Esophagus squamous epithelium (tissue), 4 donors: ENCODE measurements around the gene TRIP10.

Experiments
- POLR2A ChIP-seq, 4 donors: fragments of 450-650 bp; IDR thresholded peaks; one replicate each; pipeline ENCODE4 v1.6.1; 2017; ENCODE audit warnings: antibody characterized with exemption in 4 of 4, mild to moderate bottlenecking in 4 of 4, moderate library complexity in 3 of 4
- TF ChIP-seq, protein P1 (sequence below), 6 experiments: fragments of 450-650 bp in 4 of 6; fragments of 200-600 bp in 2 of 6; sonication (generic) in 2 of 6; IDR thresholded peaks; one replicate each; pipeline ENCODE4 v1.5.1; 2016 to 2019; ENCODE audit warnings: antibody characterized with exemption in 6 of 6, mild to moderate bottlenecking in 4 of 6, moderate library complexity in 4 of 6

DNA sequence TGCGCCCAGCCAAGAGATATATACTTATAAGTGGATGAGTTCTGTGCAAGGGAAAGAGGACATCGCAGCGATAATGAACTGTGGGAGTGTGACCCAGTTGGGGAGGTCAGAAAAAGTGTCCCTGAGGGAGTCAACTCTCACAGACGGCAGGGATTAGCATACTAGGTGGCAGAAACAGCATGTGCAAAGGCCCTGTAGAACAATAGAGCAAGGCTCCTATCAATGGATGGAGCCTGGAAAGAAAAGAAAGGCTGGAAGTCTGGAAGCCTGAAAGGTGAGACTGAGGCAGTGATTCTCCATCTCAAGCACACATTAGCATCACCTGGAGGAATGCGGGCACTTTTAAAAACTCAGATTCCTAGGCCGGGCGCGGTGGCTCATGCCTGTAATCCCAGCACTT, 48.1 kb upstream of the TRIP10 start:
- TF ChIP-seq, protein P1, sequence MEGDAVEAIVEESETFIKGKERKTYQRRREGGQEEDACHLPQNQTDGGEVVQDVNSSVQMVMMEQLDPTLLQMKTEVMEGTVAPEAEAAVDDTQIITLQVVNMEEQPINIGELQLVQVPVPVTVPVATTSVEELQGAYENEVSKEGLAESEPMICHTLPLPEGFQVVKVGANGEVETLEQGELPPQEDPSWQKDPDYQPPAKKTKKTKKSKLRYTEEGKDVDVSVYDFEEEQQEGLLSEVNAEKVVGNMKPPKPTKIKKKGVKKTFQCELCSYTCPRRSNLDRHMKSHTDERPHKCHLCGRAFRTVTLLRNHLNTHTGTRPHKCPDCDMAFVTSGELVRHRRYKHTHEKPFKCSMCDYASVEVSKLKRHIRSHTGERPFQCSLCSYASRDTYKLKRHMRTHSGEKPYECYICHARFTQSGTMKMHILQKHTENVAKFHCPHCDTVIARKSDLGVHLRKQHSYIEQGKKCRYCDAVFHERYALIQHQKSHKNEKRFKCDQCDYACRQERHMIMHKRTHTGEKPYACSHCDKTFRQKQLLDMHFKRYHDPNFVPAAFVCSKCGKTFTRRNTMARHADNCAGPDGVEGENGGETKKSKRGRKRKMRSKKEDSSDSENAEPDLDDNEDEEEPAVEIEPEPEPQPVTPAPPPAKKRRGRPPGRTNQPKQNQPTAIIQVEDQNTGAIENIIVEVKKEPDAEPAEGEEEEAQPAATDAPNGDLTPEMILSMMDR (IDR thresholded peaks at IDR 0.05) = no peak
- TF ChIP-seq POLR2A (IDR thresholded peaks at IDR 0.05) = no peak
